ENCODE results near the gene MYO1G. TPM values are rescaled to one million over a fixed set of nuclear protein-coding genes. Genes with fewer than 3 reads are reported as not detected.

MYO1G gene
- total RNA-seq, 1 experiment from 2014 or later = 0.57 TPM

GRCh38 chr7:44972562-44972961 lies 6.3 kb downstream of the MYO1G start:
- Histone ChIP-seq H3T11ph (ENCODE audit: low read length) (no peak overlapping the region), H3K9me3 (ENCODE audit: control insufficient read depth, low read depth, low read length) (no peaks in the 10 kb centered on the region), H3K27me3 (ENCODE audit: insufficient read depth, low read length) (no peaks in the 10 kb centered on the region), H3K14ac (ENCODE audit: insufficient read depth, low read length) (no peak overlapping the region), H3K4me1 (ENCODE audit: insufficient read depth, low read length) (no peaks in the 10 kb centered on the region), H2AK5ac (ENCODE audit: insufficient read length, low read length) (no peak overlapping the region), H2BK15ac (ENCODE audit: low read depth, low read length) (no peak overlapping the region), H4K91ac (ENCODE audit: insufficient read length, low read depth, low read length) (no peak overlapping the region), H2BK20ac (ENCODE audit: low read depth, low read length, poor library complexity, severe bottlenecking) (no peak overlapping the region), H2AFZ (ENCODE audit: low read length) (no peak overlapping the region), H3K18ac (ENCODE audit: insufficient read length, low read depth, low read length) (no peak overlapping the region), H4K8ac (replicated peaks; ENCODE audit: insufficient read length, low read depth, low read length) (no peak overlapping the region), H3K4me2 (ENCODE audit: insufficient read depth, insufficient read length, low read length) (no peak overlapping the region), H2BK12ac (ENCODE audit: insufficient read length, low read depth, low read length) (no peak overlapping the region), H3K23me2 (ENCODE audit: insufficient read length, low read depth, low read length, poor library complexity, severe bottlenecking) (no peaks in the 10 kb centered on the region), H3K4ac (ENCODE audit: low read depth, low read length) (no peak overlapping the region), H4K5ac (ENCODE audit: insufficient read length, low read depth, low read length) (no peak overlapping the region), H3K79me1 (ENCODE audit: insufficient read depth, low read depth, low read length, poor library complexity, severe bottlenecking) (no peaks in the 10 kb centered on the region), H3K9ac (ENCODE audit: extremely low read depth, insufficient read length, low read length) (no peak overlapping the region), H3K27ac (ENCODE audit: insufficient read length, low read depth, low read length) (no peak overlapping the region), H4K20me1 (ENCODE audit: control insufficient read depth, insufficient read depth, insufficient read length) (no peaks in the 10 kb centered on the region), H2BK120ac (ENCODE audit: low read depth, low read length, poor library complexity, severe bottlenecking) (no peak overlapping the region), H3K56ac (ENCODE audit: insufficient read length, low read depth, low read length) (no peak overlapping the region), H3K23ac (ENCODE audit: insufficient read length, low read depth, low read length) (no peak overlapping the region), H2BK5ac (ENCODE audit: insufficient read length, low read length) (no peak overlapping the region), H3K79me2 (ENCODE audit: insufficient read depth, low read length) (no peaks in the 10 kb centered on the region)
- DNase-seq = no peak
- WGBS (ENCODE audit: extremely low coverage, insufficient read length, low lambda C conversion rate) = no CpG with 5 or more reads among the region's 3 CpGs
- Mint-ChIP-seq H3K36me3 (ENCODE audit: insufficient read depth in 1 of 3, low read depth in 3 of 3) (no peaks in the 10 kb centered on the region), H3K4me3 (no peak overlapping the region), H3K9me3 (no peaks in the 10 kb centered on the region), H3K27me3 (ENCODE audit: low read depth) (no peaks in the 10 kb centered on the region; the same call in 1 of the 2 replicates), H3K27ac (no peak overlapping the region), H3K4me1 (no peaks in the 10 kb centered on the region; a peak in 1 of 4 replicates)
- TF ChIP-seq, protein P1, sequence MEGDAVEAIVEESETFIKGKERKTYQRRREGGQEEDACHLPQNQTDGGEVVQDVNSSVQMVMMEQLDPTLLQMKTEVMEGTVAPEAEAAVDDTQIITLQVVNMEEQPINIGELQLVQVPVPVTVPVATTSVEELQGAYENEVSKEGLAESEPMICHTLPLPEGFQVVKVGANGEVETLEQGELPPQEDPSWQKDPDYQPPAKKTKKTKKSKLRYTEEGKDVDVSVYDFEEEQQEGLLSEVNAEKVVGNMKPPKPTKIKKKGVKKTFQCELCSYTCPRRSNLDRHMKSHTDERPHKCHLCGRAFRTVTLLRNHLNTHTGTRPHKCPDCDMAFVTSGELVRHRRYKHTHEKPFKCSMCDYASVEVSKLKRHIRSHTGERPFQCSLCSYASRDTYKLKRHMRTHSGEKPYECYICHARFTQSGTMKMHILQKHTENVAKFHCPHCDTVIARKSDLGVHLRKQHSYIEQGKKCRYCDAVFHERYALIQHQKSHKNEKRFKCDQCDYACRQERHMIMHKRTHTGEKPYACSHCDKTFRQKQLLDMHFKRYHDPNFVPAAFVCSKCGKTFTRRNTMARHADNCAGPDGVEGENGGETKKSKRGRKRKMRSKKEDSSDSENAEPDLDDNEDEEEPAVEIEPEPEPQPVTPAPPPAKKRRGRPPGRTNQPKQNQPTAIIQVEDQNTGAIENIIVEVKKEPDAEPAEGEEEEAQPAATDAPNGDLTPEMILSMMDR (conservative IDR thresholded peaks at IDR 0.05) = no peak

Measured in H9 (cell line).